Fibroblast of skin of scalp (primary cell): ENCODE results near the gene SHC3.

Experiments used
- DNase-seq: peaks from one replicate; pipeline ENCODE4 v3.0.0-alpha.2; 2013

Gene SHC3

GRCh38 chr9:89106224-89106851, 72.3 kb downstream of the SHC3 start:
- no peak for DNase-seq

GRCh38 chr9:89104821-89105220, 73.8 kb downstream of the SHC3 start:
- no peak for DNase-seq

- no peak for DNase-seq
These were observed 81.4 kb downstream of the SHC3 start for GRCh38 chr9:89097219-89097618.

- no peak for DNase-seq
These were observed 81.8 kb downstream of the SHC3 start for GRCh38 chr9:89096807-89097206.

- DNase-seq = no peak
These were observed 82.7 kb downstream of the SHC3 start for GRCh38 chr9:89095761-89096528.

GRCh38 chr9:89093201-89093975, 85.2 kb downstream of the SHC3 start:
- no peak for DNase-seq

GRCh38 chr9:89089176-89089575, 89.4 kb downstream of the SHC3 start:
- no peak for DNase-seq

- DNase-seq = no peak
These were observed 95.0 kb downstream of the SHC3 start for GRCh38 chr9:89083626-89084025.

GRCh38 chr9:89080193-89080592, 98.4 kb downstream of the SHC3 start:
- no peak for DNase-seq

- peak; percentile 9 for DNase-seq
These were observed 99.2 kb downstream of the SHC3 start for GRCh38 chr9:89079391-89079790.

GRCh38 chr9:89078860-89079259, 99.8 kb downstream of the SHC3 start:
- peak; percentile 44 for DNase-seq

GRCh38 chr9:89078421-89078820, 100.2 kb downstream of the SHC3 start:
- no peak for DNase-seq

- DNase-seq = no peak
These were observed 101.1 kb downstream of the SHC3 start for GRCh38 chr9:89077519-89077918.

GRCh38 chr9:89073397-89073796, 105.2 kb downstream of the SHC3 start:
- no peak for DNase-seq

GRCh38 chr9:89071591-89071990, 107.0 kb downstream of the SHC3 start:
- DNase-seq = no peak

GRCh38 chr9:89066835-89067234, 111.8 kb downstream of the SHC3 start:
- DNase-seq = no peak

- no peak for DNase-seq
These were observed 112.7 kb downstream of the SHC3 start for GRCh38 chr9:89065921-89066320.

GRCh38 chr9:89060790-89061189, 117.8 kb downstream of the SHC3 start:
- no peak for DNase-seq

- DNase-seq = no peak
These were observed 118.6 kb downstream of the SHC3 start for GRCh38 chr9:89059925-89060506.

GRCh38 chr9:89058906-89059305, 119.7 kb downstream of the SHC3 start:
- DNase-seq = no peak

GRCh38 chr9:89054865-89055495, 123.6 kb downstream of the SHC3 start:
- no peak for DNase-seq

- no peak for DNase-seq
These were observed 125.3 kb downstream of the SHC3 start for GRCh38 chr9:89053301-89053700.
